Left kidney (tissue), 2 donors: ENCODE measurements around the gene XCL1. TPM values are rescaled to one million over a fixed set of nuclear protein-coding genes. Genes with fewer than 3 reads are reported as not detected.
"Not testable (repeated sequence)": the region's sequence is repeated elsewhere in the genome, so short reads cannot be mapped to it uniquely, and the experiment has no call there.

ENCODE experiments used
- DNase-seq: peaks from one replicate; pipeline ENCODE4 v3.0.0-alpha.2; 2013
- polyA plus RNA-seq: library from polyadenylated mRNA; unstranded; fragments of 120-200 nt; gene quantifications from one replicate; pipeline ENCODE4 v1.2.1, GENCODE V29; 2013; ENCODE audit not compliant: insufficient read length

XCL1 gene
- polyA plus RNA-seq, 1 donor, result not detected

DNA sequence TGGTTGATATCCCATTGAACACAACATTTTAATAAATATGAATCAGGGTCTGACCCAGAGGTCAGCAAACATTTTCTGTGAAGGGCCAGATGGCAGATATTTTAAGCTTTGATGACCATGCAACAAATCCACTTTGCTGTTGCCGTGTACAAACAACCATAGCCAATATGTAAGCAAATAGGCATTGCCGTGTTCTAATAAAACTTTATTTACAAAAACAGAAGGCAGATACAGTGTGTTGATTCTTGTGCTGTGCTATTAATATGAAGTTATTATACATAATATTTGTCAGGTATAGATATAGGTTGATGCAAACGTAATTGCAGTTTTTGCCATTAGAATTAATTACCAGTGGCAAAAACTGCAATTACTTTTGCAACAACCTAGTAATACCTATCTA is 8.8 kb upstream of the XCL1 start:
- no peak for DNase-seq

DNA sequence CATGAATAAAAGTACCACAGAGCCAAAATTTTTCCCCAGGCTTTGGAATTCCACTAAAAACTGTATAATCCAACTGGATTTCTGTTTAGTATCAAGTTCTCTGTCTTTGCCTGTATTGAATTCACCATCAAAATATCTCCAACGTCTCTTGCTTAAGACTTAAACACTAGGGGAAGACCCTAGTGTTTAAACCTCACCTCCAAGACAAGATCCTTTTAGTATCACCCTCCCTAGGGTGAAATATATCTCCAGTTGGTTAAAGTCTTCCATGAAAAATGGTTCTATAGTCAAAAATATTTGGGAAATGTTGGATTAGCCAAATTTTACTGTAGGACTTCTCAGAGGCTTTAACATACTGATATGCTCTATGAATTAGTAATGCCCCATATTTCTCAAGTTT is 8.1 kb upstream of the XCL1 start:
- DNase-seq, result no peak

DNA sequence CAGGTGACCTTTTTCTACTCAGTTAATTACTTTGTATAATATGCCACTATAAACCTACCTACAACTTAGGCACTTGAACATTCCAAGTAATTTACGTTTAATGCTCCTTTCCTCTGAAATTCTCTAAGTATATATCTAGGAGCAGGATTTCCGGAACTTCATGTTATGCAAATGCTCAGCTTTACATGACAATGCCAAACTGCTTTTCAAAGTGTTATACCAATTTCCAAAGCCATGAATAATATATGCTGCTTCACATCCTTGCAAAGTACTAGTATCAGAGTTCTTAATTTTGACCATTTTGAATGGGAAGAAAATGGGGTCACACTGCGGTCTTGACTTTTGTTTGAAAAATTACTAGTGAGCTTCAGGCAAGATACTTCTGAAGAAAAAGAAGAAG is 5.8 kb upstream of the XCL1 start:
- no peak for DNase-seq

DNA sequence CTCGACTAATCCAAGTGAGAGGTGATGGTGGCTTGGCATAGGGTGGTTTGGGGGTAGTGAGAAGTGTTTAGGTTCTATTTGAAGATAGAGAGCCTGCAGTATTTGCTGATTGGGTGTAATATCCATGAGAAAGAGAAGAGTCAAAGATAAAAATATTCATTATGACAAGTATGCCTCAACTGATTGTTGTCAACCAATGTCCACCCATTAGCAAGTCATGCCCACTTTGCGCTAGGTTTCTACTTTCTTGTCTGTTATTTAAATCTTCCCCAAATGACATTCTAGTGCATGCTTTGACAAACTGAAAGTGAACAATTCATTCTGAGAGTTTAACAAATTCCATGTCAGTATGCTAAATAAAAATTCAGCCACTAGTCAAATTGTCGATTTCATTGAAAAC is 3.8 kb upstream of the XCL1 start:
- DNase-seq, result no peak

DNA sequence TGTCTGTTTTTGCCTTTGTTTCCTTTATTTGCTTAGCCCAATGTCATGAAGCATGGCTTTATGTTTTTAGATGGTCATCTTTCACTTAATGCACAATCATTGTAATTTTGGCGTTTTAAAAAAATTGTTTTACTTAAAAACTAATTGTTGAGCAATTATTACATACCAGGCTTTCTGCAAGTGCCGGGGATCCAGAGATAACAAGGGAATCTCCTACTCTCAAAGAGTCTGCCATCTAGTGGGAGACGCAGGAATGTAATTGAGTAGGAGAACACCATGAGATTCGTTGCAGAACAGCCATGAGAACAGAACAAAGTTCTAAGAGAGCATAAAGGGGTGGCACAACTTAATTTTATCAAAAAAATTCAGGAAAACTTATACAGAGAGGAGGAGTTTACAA is 2.2 kb upstream of the XCL1 start:
- DNase-seq, result not testable (repeated sequence)

DNA sequence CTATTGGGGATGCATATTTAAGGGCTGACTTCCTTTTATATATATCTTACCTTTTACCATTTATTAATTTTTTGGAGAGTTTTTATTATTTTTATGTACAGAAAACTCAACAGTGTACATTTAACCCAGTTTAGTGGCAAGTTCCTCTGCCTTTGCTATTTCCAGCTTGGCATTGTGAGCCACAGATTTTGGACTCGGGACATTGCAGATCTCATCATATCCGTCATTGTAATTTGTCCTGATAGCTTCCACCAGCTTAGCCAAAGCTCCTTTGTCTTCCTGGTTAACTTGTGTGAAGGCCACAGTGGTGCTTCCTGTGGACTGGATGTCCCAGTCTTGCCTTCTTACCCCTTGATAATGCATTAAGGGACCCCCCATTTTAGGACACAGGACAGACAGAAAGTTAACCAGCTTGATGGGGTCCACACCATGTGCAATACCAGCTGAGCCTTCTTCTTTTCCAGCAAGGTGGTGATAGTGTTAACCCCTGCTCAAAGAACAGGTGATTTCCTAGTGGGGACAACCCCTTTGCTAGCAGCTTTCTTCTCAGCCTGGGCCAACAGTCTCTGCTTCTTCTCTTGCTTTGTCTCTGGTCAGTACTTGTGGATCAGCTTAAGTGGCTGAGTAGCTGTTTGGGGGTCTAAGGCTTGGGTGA is 2.3 kb downstream of the XCL1 start:
- DNase-seq, result not testable (repeated sequence)

DNA sequence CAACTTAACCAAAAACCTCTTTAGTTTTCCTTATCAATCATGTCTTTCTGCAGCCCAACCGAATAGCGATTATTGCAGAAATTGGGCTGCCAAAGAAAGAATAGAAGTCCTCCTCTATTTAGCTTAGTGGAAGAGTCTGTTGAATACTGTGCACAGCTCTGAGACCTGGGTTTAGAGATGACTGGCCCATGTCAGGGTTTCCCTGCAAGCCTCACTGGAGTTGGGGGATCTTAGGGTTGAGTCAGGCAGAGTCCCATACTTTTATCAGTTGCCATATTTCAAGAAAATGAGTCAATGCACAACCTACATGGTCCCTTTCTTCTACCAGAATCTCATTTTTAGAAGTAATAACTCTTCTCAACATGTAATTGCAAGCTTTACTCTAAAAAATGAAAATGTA is 3.9 kb downstream of the XCL1 start:
- DNase-seq, result not testable (repeated sequence)

DNA sequence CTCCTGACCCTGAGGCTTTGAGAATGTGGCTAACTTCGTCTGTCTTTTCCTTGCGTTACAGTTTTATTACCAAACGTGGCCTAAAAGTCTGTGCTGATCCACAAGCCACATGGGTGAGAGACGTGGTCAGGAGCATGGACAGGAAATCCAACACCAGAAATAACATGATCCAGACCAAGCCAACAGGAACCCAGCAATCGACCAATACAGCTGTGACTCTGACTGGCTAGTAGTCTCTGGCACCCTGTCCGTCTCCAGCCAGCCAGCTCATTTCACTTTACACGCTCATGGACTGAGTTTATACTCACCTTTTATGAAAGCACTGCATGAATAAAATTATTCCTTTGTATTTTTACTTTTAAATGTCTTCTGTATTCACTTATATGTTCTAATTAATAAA is 4.6 kb downstream of the XCL1 start:
- DNase-seq, result not testable (repeated sequence)

DNA sequence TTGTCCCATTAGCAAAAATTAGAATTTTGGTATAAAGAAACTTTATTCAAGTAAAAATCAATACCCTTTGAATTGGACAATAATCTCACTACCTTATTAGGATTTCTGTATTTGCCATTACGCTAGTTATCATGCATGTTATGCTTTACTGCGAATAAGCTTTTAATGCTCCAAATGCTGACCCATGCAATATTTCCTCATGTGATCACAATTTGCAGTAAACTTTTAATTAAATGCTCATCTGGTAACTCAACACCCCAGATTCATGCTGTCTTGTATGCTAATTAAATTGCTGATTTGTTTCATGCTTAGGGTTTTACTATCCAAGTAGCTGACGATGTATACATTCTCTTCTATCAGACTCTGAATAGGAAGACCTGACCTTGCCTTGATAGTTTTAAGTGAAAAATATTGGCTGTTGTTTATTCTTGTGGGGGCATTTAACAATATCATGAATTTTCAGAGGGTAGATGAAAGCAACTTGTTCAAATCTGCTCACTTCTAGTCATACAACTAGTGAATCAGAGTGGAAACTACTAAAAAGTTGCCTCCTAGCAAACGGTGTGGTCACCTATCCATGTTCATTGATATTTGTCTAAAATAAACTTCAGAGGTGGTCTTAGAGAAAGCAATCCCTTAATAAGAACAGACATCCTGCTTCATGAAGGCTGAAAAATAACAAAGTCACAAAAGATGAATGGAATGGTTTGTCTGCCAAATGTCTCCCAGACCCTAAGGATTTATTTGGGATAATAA is 5.6 kb downstream of the XCL1 start:
- DNase-seq, result no peak

DNA sequence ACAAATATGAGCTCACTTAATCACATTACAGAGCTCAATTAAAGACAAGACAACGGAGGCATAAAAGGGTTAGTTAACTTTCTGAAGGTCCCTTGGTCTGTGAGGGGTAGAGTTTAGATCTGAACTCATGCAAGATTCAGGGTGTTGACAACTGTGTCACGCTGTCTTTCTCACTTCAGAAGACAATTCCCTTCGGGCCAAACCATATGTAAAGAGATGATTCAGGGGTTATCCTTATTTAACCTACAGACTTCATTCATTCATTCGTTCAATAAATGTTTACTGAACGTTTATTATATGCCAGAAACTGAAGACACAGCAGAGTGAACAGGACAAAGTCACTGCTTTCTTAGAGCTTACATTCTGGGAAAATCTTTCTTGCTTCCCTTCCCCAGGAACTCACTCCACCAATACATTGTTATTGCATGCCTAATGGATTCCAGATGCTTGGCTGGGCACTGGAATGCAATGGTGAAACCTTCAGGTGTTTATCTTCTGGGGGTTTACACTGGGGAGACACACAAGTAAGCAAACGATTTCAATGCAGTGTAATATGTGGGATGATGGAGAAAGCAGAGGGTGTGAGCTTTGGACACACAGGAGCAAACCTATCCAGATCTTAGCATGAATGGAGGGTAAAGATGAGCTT is 6.4 kb downstream of the XCL1 start:
- peak; percentile 22 for DNase-seq

DNA sequence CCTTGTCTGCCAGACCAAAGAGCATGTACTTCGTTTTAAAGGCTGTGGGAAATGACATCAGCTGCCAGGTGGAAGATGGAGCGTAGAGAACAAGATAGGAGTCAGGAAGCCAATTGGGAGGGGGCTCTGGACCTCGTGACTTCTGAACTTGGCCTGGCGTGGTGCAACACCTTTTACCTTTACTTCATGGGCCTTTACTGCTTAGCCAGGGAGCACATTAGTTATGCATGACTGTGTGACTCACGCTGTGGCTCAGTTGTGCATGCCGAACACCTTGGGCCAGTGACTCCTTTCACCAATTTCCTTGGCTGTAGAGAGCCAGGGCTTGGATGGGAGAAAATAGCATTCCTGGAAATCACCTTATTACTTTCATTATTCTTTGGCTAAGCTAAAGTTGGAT is 7.2 kb downstream of the XCL1 start:
- peak; percentile 12 for DNase-seq

DNA sequence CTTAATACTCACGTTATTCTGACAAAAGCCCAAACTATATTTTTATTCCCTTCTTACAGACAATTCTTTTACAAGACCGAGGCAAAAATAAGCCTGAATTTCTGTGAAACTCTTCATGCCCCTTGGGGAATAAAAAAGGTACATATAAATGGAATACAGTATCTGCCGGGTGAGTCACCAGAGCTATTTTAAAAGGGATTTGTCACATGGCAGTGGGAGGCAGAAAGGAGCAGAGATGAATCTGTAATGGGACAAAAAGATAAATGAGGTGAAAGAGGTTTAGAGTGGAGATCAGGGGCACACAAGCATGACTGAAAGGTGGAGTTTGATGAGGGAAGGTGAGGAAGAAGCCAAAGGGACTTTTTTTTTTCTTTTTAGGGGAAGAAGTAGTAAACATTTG is 8.8 kb downstream of the XCL1 start:
- DNase-seq, result no peak

DNA sequence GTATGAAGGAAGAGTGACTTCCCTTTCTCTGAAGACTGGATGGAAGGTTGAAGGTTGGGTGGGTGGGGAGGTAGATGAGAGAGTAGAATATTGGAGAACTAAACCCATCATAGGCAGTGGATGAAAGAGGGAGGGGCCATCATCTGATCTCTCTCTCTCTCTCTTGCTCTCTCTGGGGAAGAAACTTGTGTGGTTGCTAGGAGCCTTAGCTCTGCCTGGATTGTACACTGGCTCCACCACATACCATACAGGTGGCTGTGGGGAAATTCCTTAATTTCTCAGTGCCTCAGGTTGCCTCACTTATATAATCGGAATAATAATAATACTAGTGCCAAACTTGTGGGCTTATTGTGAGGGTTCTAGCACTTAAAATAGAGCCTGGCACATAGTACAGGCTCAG is 9.5 kb downstream of the XCL1 start:
- no peak for DNase-seq

DNA sequence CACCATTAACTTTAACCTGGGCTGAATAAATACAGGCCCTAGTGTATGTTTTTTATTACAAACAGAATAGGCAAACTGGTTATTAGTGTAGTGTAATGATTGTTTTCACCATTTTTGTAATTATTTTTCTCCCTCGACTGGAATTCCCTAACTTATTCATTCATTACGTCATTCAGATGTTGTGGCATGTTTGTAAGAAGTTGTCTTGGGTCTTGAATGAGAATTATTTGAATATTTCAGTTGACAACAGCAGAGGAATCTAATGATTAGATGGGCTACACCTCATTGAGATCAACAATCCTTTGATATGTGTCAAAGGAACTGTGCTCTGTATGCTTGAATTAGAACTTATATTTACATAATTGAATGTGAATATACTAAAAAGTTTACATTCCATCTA is 12.8 kb downstream of the XCL1 start:
- DNase-seq, result no peak

DNA sequence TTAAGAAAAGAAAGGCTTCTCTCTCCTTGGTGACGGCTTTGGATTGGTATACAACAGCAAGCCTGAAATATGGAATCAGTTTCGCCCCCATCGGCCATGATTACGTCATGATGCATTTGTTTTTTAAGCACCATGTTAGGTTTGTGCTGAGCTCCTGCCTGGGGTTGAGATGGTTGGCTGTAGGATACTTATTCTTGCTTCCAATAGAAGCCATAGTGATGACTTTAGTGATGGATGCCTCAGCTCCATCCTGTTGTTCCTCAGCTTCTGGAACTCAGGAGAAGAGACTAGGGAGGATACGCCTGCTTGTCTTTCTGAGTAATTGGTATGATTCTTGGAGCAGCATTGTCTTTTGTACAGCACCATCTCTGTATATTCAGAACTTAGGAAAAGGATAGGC is 14.7 kb downstream of the XCL1 start:
- DNase-seq, result no peak

DNA sequence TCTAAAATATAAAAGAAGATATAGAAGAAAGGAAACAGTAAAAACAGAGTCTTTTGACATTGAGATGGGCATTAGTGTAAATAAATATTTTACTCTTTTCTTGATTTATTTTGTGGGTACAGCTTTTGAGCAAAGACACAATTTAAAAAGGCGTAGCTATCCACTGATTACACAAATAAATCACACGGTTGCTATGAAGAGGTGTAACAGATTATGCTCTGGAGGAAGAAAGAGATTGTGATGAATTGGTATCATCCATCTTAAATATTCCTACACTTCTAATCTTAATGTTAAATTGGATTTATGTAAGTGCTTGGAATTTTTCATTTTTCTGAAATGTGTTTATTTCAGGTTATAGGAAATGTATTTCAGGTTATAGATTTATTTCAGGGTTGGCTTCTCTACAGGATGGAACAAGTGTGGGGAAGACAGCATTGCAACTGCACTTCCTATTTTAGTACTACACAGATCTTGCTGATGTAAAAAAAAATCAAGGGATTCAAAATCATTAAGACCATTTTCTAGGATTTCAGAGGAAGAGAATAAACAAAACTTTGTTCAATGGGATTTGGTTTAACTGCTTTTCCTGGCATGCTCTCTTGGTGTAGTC is 15.3 kb downstream of the XCL1 start:
- no peak for DNase-seq

DNA sequence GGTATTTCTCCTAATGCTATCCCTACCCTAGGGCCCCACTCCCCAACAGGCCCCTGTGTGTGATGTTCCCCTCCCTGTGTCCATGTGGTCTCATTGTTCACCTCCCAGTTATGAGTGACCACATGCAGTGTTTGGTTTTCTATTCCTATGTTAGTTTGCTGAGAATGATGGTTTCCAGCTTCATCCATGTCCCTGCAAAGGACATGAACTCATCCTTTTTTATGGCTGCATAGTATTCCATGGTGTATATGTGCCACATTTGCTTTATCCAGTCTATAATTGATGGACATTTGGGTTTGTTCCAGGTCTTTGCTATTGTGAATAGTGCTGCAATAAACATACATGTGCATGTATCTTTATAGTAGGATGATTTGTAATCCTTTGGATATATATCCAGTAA is 19.0 kb downstream of the XCL1 start:
- DNase-seq, result not testable (repeated sequence)

DNA sequence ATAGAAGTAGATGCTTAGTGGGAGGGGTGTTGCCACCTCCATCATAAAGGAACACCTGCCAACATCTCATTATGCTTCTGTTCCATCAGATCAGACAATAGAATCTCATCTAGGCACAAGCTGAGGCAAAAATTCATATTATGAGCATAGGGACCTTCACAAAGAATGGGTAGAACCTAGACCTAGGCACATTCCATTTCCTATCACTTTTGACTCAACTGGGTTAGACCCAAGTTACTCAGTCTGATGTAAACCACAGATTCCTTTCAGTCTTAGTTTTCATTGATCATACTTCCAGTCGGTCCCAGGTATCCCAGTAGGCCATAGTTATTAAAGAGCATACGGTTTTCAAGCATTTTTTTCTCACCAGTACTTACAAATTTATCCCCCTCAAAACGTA is 21.7 kb downstream of the XCL1 start:
- DNase-seq, result no peak

DNA sequence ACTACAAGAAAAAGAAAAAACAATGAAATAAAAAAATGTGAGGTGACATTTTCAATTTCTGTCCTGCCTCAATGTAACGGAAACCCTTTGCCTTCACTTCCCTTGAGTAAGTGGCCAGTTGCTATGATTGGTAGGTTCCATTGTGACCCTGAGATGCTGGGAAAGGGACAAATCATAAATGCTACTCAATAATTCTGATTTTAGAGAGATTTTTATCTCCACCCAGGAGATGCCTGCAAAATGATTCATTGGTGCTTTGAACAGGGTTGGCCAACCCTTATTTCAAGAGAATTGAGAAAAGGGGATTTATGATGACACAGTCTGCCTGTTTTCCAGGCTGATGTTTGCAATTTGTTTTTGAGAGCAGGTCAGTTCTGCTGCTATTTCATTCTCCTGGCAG is 22.5 kb downstream of the XCL1 start:
- no peak for DNase-seq

DNA sequence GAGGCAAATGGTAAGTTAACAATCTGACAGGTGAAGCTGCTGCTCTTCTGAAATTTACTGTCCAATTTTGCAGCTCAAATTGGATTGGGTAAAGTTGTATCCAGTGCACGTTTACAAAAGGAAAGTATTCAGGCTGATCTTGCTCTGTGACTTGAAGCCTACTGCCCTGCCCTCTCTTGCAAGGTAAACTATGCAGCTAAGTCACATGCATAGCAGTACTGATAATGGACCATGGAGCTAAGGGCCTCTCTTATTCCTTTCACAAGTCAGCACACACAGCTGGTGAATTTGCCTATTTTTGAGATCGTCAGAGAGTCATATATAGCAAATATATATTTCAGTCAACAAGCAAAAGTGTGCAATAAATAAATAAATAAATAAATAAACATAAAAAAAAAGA is 23.2 kb downstream of the XCL1 start:
- no peak for DNase-seq

DNA sequence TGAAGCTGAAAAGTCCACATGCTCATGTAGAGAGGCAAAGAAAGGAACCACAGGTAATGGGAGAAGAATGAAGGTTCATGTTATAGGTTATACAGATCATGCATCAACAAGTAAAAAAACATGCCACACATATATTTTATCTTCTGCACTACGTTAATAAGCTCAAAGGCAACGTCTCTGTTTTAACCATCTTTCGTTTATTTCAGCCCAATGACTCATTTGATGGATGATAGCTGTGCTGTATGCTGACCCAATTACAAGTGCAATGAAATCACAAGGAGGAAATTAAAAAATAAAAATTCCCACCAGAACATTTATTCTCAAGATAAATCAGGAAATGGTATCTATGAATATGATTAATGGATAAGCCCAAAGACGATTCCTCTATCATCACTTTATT is 24.6 kb downstream of the XCL1 start:
- no peak for DNase-seq

DNA sequence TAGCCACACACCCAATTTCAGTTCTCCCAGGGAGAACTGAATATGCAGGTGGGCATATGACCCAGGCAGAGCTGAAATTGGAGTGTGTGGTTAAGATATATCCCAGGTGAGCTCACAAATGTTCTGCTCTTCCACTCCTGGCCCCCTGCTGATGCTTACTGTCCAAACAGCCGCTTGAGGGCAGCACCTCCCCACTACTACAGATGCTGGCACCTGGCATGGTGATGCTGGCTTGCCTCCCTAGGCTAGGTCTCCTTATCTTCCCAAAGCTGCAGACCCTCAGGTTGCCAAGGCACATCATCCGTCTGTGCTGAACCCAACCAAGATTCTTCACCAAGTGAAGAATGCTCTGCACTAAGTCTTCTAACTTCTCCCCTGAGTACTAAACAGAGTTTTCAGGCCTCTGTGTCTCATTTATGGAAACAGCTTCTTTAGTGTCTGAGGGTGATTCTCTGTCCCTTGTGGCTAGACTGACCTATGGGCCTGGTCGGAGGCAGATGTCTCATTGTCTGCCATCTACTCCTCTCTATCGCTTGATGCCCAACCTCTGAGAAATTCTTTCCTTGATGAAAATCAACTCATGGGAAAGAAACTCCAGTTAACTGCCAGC is 27.2 kb downstream of the XCL1 start:
- DNase-seq, result peak; percentile 71

DNA sequence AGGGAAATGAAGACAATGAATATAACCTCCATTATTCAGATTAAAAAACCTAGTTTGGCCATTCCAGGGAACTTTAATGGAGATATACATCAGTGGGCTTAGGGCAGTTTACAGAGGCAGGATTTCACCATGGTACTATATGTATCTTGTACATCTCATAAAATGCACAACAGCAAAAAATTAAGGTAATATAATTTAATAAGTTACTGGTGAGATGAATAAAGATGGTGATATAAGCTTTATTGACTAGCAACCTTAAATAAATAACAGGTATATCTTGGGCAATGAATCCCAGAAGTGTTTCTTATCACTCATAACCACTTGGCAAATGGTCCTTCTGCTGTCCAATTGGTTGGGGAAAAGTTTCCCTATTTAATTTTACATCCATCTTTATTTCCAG is 29.0 kb downstream of the XCL1 start:
- no peak for DNase-seq
